HG03521 (cell line): ENCODE measurements around the gene PRAMEF18.
"Not testable (repeated sequence)": the region's sequence is repeated elsewhere in the genome, so short reads cannot be mapped to it uniquely, and the experiment has no call there.

Experiments used
- ATAC-seq: cut with Tn5 transposase; IDR thresholded peaks from one replicate; pipeline ENCODE4 v1.9.1; 2021; ENCODE audit warnings: mild to moderate bottlenecking, moderate library complexity; ENCODE audit not compliant: unreplicated experiment

Gene PRAMEF18

GRCh38 chr1:13225675-13226204, at the start of gene PRAMEF18:
Gene PRAMEF18, minus strand, starts transcription at chr1:13226154. Its CDS starts 48 bp downstream, at chr1:13226106.
- not testable (repeated sequence) for ATAC-seq

- not testable (repeated sequence) for ATAC-seq
Measured at GRCh38 chr1:13265124-13265523, 39.2 kb upstream of the PRAMEF18 start.

- ATAC-seq: not testable (repeated sequence)
Measured at GRCh38 chr1:13253898-13254297, 27.9 kb upstream of the PRAMEF18 start, which contains the start of gene PRAMEF5. Gene PRAMEF5, plus strand, starts transcription at chr1:13254198. Its CDS starts 5,071 bp downstream, at chr1:13259269.

GRCh38 chr1:13247122-13247521, 21.2 kb upstream of the PRAMEF18 start:
- ATAC-seq: not testable (repeated sequence)

- not testable (repeated sequence) for ATAC-seq
Measured at GRCh38 chr1:13246554-13246871, 20.6 kb upstream of the PRAMEF18 start.

GRCh38 chr1:13245841-13246553, 20.0 kb upstream of the PRAMEF18 start:
- ATAC-seq: not testable (repeated sequence)

- ATAC-seq: not testable (repeated sequence)
Measured at GRCh38 chr1:13243536-13244263, 17.7 kb upstream of the PRAMEF18 start.

- not testable (repeated sequence) for ATAC-seq
Measured at GRCh38 chr1:13239633-13240032, 13.7 kb upstream of the PRAMEF18 start.

GRCh38 chr1:13237572-13237971, 11.6 kb upstream of the PRAMEF18 start:
- ATAC-seq: not testable (repeated sequence)

GRCh38 chr1:13234057-13234456, 8.1 kb upstream of the PRAMEF18 start:
- not testable (repeated sequence) for ATAC-seq

GRCh38 chr1:13232056-13232455, 6.1 kb upstream of the PRAMEF18 start:
- ATAC-seq: not testable (repeated sequence)

- not testable (repeated sequence) for ATAC-seq
Measured at GRCh38 chr1:13231061-13231750, 5.3 kb upstream of the PRAMEF18 start.

GRCh38 chr1:13230601-13231000, 4.6 kb upstream of the PRAMEF18 start:
- not testable (repeated sequence) for ATAC-seq

GRCh38 chr1:13230096-13230495, 4.1 kb upstream of the PRAMEF18 start:
- ATAC-seq: not testable (repeated sequence)

GRCh38 chr1:13228343-13228781, 2.4 kb upstream of the PRAMEF18 start:
- no peak for ATAC-seq

- ATAC-seq: not testable (repeated sequence)
Measured at GRCh38 chr1:13227271-13228055, 1.5 kb upstream of the PRAMEF18 start.

- no peak for ATAC-seq
Measured at GRCh38 chr1:13224480-13225060, 1.4 kb downstream of the PRAMEF18 start.

- ATAC-seq: not testable (repeated sequence)
Measured at GRCh38 chr1:13222788-13223187, 3.2 kb downstream of the PRAMEF18 start.

- ATAC-seq: not testable (repeated sequence)
Measured at GRCh38 chr1:13219203-13219602, 6.8 kb downstream of the PRAMEF18 start.

GRCh38 chr1:13216619-13217018, 9.3 kb downstream of the PRAMEF18 start:
- ATAC-seq: not testable (repeated sequence)
